AG10803 (cell line): ENCODE results near the gene HMGCS2.

Experiments
- DNase-seq: peaks from one replicate; pipeline ENCODE4 v3.0.0; 2010; ENCODE audit warnings: low read depth
- H3K4me3 ChIP-seq: 2 replicates; pipeline ENCODE4 v1.5.1; 2011; ENCODE audit warnings: mild to moderate bottlenecking, low read length, control low read depth
- TF ChIP-seq, protein P1 (sequence below): conservative IDR thresholded peaks from 2 replicates; pipeline ENCODE4 v1.5.1; 2011; ENCODE audit warnings: mild to moderate bottlenecking, low read length, control low read depth, inconsistent platforms

HMGCS2 gene

DNA sequence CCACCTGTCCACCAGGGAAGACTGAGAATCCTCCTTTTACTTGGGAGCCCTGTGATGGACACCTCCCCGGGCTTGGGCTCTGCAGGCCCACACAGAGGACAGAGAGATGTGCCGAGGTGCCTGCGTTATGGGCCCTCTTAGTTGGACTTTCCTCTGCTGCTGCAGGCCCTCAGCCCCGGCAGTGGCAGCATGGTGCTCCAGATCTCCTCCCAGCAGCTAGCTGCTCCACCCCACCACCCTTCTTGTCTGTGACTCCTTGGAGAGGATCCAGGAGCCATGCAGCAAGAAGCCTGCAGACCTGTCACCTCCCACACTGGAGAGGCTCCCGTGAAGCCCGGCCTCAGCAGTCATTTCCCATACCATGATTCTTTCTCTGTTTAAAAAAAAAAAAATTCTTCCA lies 29.6 kb downstream of the HMGCS2 start:
- no peak overlapping the region for H3K4me3 ChIP-seq
- DNase-seq: no peak
- TF ChIP-seq, protein P1, sequence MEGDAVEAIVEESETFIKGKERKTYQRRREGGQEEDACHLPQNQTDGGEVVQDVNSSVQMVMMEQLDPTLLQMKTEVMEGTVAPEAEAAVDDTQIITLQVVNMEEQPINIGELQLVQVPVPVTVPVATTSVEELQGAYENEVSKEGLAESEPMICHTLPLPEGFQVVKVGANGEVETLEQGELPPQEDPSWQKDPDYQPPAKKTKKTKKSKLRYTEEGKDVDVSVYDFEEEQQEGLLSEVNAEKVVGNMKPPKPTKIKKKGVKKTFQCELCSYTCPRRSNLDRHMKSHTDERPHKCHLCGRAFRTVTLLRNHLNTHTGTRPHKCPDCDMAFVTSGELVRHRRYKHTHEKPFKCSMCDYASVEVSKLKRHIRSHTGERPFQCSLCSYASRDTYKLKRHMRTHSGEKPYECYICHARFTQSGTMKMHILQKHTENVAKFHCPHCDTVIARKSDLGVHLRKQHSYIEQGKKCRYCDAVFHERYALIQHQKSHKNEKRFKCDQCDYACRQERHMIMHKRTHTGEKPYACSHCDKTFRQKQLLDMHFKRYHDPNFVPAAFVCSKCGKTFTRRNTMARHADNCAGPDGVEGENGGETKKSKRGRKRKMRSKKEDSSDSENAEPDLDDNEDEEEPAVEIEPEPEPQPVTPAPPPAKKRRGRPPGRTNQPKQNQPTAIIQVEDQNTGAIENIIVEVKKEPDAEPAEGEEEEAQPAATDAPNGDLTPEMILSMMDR: no peak

DNA sequence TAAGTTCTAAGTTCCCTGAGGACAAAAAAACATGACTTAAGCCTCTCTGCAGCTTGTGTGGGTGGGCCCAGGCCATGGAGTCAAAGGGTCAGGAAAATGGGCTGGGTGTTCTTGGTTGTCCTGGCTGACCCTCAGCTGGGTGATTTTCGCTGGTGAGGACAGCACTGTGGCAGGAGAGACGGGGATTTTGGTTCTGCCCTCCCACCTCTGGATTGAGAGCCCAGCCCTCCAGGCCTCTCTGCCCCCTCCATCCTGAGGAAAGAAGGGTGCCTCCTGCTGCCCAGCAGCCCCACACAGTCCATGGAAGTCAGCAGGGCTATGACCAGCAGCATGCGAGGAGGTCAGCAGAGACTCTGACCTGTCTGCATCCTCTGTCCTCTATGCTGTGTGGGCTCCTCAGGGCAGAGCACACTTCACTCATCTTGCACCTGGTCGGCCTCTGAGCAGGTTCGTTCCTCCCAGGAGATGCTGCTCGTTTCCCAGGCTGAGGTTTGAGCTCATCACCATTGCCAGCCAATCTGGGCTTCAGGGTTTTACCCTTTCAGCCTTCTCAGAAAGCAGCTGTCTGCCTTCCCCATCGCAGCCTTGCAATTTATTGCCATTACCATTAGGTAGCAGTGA lies 30.5 kb downstream of the HMGCS2 start:
- no peak for DNase-seq
- no peak overlapping the region for H3K4me3 ChIP-seq
- TF ChIP-seq, protein P1: no peak

DNA sequence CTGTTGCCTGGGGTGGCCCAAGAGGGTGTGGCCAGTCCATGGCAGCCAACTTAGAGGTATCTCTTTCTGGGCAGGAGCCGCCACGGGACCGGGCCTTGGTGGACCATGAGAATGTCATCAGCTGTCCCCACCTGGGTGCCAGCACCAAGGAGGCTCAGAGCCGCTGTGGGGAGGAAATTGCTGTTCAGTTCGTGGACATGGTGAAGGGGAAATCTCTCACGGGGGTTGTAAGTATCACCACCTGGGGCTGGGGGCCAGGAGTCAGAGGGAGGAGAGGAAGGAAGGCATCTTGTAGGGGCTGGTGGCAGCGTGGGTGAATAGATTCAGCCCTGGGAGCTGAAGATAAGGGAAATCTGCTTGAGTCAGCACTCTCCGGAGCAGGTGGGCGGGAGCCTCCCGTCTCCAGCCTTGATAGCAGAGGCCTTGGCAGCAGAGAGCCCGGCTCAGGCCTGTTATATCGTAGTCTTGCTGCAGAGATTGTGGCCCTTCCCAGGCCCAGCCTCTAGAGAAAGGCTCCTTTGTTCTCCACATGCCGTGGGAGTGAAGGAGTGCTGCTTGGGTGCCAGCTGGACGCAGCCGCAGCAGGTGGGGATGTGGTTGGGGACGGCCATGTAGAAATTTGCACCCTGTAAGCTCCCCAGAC lies 31.5 kb downstream of the HMGCS2 start:
- TF ChIP-seq, protein P1: no peak
- no peak overlapping the region for H3K4me3 ChIP-seq
- DNase-seq: no peak

DNA sequence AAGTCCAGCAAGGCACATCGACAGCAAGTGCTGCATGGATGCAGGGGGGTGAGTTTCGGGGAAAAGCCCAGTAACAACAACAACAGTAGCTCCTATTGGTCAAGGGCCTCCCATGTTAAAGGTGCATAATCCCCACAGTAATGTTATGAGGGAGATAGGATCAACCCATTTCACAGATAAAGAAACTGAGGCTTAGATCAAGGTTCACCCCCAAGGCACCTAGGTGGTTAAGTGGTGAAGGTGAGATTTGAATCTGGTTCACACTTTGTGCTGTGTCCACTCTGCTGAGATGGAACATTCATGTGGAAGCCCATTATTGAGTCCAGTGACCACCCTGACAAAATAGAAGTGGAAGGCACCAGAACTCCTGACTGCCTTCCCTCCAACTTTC lies 32.1 kb downstream of the HMGCS2 start:
- TF ChIP-seq, protein P1: no peak
- H3K4me3 ChIP-seq: no peak overlapping the region
- no peak for DNase-seq

DNA sequence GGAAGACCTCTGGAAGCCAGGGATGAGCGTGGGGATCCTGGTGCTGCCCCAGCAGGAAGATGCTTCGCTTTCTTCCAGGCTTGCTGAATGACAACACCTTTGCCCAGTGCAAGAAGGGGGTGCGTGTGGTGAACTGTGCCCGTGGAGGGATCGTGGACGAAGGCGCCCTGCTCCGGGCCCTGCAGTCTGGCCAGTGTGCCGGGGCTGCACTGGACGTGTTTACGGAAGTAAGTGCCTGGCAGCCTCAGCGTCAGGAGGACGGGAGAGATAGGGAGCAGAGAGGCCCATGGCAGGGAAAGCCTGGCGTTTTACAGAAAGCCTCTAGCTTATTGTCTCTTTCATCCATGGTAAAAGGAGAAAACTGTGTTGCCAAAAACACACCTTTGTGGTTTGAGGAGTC lies 33.5 kb downstream of the HMGCS2 start:
- no peak overlapping the region for H3K4me3 ChIP-seq
- DNase-seq: no peak
- TF ChIP-seq, protein P1: no peak

DNA sequence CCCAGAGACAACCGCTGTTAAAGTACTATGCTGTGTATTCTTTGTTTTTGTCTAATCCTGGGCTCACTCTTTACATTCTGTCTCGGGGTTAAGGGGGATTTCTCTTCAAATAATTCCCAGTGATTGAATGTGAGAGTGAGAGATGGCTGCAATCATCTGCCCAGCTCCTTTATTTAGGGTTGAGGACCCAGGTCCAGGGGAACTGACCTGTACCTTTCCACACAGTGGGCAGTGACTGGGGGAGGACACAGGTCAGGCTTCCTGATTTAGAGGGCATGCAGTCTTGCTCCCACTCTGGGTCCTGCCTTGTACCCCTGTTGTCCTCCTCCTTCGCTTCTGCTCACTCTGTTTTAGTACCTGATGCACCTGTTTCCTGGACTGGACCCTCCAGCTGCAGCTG lies 35.0 kb downstream of the HMGCS2 start:
- TF ChIP-seq, protein P1: no peak
- no peak overlapping the region for H3K4me3 ChIP-seq
- no peak for DNase-seq

DNA sequence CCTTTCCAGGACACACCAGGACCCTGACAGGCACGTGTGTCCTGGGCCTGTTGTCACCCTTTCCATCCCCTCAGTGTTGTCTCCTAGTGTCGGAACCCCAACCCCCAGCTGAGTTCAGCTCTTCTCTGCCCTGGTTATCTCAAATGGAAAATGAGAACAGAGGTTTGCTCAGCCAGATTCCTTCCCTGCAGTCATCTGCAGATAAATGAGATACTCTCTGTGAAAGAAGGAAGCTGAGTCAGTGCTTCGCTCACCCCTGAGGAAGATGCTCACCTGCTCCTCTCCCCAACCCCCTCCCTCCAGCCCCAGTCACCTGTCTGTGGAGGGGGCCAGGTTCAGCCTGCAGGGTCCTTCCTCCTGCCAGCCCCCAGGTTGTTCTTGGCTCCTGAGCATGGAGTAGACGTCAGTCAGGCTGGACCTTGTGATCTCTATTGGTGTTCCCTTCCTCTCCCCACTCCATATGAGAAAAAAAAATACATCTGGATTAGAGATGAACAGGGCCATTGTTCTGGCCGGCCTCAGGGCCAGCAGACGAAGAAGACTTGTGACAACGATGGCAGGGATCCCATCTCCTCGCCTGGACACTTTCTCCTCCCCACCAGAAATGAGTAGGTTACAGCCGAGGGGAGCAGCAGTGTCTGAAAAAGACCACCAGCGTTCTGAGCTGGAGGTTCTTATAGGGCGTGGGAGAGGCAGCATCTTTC lies 36.1 kb downstream of the HMGCS2 start:
- no peak for DNase-seq
- TF ChIP-seq, protein P1: no peak
- no peak overlapping the region for H3K4me3 ChIP-seq
